Activated naive CD4-positive, alpha-beta T cell (primary cell): Measurements from ENCODE around the gene EPHA2.
"Not testable (repeated sequence)": the region's sequence is repeated elsewhere in the genome, so short reads cannot be mapped to it uniquely, and the experiment has no call there.

Experiments
- DNase-seq, 4 experiments: peaks; one replicate each; lab custom pipeline; 2025; lab: John Stamatoyannopoulos, UW

Gene EPHA2

GRCh38 chr1:16119926-16120325, 35.9 kb downstream of the EPHA2 start:
- no peak for DNase-seq

GRCh38 chr1:16119504-16119903, 36.4 kb downstream of the EPHA2 start:
- no peak for DNase-seq

DNA sequence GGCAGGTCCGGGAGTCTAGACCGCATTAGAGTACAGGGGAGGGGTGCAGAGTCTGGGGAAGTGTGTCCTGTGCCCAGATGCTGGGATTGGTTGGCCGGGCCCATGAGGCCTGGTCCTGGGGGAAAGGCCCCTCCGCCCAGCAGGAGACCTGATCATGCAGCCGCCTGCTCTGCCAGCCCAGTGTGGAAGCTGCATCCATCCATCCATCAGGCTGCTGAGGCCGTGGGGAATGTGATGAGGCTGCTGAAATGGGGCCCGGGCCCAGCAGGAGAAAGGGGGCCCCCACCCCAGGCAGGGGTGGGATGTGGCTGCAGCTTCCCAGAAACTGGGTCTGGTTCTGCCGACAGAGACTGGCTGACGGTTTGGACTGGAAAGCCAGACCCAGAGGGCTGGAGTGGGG, 37.2 kb downstream of the EPHA2 start:
- no peak for DNase-seq

- DNase-seq = no peak
Measured at GRCh38 chr1:16117936-16118335, 37.9 kb downstream of the EPHA2 start.

GRCh38 chr1:16117369-16117768, 38.5 kb downstream of the EPHA2 start:
- no peak for DNase-seq

DNA sequence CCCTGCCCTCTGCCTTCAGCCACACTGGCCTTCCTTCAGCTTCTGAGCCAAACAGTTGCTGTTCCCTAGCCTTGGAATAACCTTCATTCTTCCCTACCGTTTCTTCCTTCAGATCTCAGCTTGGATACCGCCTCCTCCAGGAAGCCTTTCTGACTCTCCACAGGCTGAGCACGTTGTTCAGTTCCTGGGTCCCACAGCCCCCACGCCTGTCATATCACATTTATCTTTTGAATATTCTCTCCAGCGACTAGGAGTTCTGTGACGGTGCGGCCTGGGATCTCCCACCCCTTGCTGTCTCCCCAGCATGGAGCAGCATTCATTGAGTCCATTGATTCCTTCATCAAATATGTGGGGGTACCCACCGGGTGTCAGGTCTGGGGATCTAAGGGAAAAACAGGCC, 39.2 kb downstream of the EPHA2 start:
- no peak for DNase-seq

DNA sequence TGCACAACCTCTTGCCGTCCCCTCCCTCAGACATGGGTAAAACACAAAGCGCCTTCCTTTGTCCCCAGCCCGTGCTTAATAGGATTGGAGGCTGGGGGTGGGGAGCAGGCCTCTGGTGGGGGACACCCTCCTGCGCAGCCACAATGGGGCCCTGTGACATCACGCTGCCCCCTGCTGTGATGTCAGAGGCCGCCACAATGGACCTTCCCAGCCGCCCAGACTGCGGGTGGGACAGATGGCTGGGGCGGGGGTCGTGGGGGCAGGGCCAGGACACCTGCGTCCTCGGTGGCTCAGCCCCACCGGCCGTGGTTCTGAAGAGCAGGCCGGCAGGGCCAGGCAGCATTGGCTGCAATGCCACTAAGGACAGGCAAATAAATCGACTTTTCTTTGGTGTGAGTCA, 39.9 kb downstream of the EPHA2 start:
- DNase-seq = no peak

GRCh38 chr1:16115468-16115983, 40.3 kb downstream of the EPHA2 start:
- no peak for DNase-seq

DNA sequence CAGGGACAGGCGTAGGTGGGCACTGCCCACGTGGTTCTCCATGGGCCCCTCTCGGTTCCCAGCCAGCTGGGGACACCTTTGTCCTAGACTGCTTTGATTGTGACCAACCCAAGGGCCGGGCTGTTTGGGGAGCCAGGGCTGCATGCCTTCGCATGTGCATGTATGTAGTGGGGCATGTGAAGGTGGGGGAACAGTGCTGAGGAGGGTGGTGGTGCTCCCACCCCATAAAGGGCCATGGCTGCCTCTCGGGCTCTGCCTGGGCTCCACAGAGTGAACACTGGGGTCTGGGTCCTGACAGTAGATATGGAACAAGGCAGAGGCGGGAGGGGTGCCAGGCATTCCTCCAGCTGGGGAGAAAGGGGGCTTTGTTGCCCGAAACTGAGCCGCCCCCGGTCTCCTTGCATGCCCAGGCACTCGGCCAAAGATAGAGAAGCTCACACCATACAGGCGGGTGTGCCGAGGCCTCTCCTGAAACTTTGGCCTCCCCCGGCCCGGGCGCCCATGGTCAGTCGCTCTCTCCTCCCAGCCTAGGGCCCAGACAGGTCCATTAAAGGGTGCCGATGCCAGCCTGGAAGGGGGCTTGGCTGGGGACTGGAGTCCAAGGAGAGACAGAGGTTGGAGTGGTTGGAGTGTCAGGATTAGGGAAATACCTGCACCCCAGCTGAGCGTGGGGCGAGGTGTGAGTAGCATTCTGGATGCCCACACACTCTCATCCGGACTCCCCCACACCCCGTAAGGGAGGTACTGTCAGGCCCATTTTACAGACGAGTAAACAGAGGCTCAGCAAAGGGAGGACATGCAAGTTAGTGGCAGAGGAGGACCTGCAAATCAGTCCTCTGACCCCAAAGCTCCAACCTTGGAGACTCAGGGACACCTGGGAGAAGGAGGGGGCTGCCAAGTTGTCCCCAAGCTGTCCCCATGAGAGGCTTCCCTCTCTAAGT, 41.1 kb downstream of the EPHA2 start:
- DNase-seq = no peak

- no peak for DNase-seq
Measured at GRCh38 chr1:16112596-16113555, 43.0 kb downstream of the EPHA2 start.

DNA sequence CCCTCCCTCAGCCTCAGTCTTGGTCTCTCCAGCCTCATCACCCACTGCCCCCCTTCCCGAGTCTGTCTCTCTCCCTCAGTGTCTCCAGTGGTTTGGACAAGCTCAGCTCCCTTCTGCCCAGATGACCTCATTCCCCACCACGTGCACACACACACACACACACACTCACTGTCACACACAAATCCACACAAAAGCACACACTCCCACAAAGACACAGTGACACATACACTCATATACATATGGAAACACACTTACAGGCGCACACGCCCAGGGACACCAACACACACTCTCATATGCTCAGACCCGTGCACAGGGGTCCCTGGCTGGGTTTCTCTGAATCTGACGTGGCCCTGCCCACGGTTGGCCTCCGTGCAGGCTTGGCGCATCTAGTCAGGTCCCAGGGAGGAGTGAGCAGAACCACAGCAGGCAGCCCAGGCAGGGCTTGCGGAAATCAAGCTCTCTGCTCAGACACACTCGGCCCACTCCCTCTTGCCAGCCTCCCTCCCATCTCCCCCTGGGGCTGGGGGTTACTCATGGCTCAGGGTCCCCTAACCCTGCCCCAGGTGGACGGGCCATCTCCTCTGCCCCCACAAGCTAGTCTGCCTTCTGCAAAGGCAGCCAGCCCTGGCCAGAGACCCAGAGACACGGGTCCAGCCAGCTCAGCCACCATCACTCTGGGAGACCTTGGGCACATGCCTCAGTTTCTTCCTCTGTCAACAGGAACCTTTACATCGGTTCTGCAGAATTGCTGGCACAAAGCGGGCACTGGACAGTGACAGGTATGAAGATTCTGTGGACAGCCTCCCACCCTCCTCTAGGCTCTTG, 43.9 kb downstream of the EPHA2 start:
- DNase-seq = no peak

DNA sequence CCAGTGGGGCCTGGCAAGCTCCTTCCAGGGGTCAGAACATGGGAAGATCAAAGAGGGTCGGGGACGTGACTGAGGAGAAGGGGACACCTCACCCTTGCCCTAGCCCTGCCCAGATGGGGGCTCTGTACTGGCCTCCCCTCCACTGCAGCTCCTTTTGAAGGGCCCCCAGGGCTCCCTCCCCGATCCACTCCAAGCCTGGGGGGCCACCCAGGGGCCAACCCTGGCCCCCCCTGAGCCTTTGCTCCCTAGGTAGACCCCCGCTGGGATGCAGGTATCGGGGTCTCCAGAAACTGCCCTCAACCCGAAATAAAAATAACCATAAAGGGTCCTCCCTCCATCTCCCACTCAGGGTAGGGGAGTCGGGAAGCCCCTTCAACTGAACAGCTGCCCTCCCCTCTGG, 45.0 kb downstream of the EPHA2 start:
- no peak for DNase-seq

DNA sequence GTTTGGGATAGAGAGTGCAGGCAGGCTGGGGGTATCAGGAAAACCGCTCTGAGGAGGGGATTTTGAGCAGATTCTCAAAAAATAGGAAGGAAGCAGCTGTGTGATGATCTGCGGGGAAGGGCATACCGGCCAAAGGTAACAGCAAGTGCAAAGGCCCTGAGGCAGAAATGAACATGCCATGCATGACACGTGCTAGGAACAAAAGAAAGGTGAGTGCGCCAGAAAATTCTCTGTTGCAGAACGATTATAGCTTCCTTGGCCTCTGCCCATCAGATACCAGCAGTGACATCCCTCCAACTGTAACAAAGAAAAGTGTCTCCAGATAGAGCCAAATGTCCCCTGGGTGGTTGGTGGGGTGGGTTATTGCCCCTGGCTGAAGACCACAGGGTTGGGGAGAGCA, 45.4 kb downstream of the EPHA2 start:
- DNase-seq = no peak

DNA sequence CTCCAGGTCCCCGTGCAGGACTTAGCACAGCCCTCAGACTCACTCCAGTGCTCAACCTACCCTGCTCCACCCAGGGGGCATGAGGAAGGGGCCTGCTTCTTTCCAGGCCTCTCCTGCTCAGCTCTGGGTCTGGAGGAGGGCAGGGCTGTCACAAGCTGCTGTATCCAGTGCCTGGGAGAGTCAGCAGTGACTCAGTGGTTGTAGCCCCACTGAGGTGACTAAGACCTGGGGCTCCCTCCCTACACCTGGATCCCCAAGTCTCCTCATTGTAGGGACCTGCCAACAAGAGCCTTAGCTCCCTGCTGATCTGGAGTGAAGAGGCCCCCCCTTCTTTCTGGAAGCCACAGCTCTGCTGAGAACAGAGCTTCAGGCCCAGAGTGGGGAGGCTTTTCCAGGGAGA, 46.3 kb downstream of the EPHA2 start:
- no peak for DNase-seq

DNA sequence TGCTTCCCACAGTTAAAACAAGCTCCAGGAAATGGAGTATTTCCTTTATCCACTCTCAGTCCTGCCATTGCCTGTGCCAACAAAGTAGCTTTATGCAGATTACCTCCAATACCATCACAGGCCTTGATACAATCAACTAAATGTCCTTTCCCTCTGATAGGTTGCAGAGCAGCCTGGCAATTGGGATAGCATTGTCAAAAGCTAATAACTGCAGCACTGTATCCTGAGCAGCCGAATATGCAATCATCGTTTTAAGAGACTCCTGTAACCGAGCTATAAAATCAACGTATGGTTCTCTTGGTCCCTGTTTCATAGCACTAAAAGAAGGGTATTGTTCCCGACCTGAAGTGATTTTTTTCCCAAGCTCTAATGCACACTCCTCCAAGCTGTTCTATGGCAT, 48.8 kb downstream of the EPHA2 start:
- not testable (repeated sequence) for DNase-seq

DNA sequence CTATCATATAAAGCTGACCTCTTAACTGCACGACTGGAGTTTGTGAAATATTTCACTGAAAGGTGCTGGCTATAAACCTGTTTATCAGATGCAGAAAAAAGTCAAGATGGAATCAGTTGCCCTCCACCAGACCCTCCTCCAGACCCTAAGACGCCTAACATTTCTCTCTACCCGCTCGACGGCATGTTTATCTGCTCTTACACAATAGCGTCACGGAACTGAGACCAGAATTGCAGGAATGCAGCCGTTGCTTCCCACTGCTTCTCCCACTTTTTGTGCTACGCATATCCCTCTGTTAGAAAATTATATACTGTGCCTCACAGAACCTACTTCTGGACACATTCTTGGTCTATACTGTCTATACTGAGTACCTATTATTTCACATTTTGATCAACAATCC, 54.2 kb downstream of the EPHA2 start:
- DNase-seq = no peak

- DNase-seq = no peak
Measured at GRCh38 chr1:16099412-16099811, 56.5 kb downstream of the EPHA2 start.

DNA sequence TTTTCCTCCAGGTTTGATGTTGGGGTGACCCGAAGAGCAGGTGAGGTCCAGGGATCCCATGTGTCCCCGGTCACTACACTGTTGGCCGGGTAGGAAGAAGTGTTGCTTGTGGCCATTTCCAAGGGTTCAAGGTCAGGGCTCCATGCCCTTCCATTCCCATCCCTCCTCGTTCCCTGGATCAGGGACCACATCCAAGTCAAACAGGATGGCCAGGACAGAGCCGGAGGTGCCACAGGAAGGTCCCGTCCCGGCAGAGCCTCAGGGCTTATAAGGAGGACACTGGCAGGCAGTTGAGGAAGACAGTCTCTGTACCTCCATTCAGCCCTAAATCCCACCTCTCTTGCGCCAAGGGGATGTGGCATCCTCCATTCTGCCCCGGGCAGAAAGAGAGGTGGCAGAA, 60.4 kb downstream of the EPHA2 start:
- no peak for DNase-seq

DNA sequence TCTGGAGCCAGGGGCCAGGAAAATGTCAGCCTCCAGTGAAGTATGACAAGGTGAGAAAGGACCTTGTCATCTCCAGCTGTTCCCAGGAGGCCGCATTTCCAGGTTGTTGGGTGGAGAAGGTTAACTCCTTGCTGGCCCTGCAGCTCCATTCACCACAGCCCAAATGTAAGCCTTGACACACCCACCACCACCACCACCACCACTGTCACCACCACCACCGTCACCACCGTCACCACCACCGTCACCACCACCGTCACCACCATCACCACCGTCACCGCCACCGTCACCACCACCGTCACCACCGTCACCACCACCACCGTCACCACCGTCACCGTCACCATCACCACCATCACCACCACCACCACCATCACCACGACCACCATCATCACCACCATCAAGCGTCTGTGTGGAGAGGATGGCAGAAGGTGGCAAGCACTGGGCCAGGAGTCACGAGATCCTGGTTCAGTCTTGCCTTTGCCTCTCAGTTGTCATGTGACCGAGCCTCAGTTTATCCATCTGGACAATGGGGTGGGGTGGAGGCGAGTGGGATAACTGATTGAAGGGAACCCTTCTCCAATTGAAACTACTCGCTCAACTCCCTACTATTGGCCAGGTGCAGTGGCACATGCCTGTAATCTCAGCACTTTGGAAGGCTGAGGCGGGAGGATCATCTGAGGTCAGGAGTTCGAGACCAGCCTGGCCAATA, 61.3 kb downstream of the EPHA2 start:
- no peak for DNase-seq

GRCh38 chr1:16093611-16094010, 62.3 kb downstream of the EPHA2 start:
- DNase-seq = no peak

- DNase-seq = no peak
Measured at GRCh38 chr1:16092923-16093511, 62.9 kb downstream of the EPHA2 start.
